ENCODE measurements around the gene TGM2. TPM values are rescaled to one million over a fixed set of nuclear protein-coding genes. Genes with fewer than 3 reads are reported as not detected.
"Not testable (repeated sequence)": the region's sequence is repeated elsewhere in the genome, so short reads cannot be mapped to it uniquely, and the experiment has no call there.

The TGM2 gene
- total RNA-seq, 1 donor from 2014 or later: 193 TPM

DNA sequence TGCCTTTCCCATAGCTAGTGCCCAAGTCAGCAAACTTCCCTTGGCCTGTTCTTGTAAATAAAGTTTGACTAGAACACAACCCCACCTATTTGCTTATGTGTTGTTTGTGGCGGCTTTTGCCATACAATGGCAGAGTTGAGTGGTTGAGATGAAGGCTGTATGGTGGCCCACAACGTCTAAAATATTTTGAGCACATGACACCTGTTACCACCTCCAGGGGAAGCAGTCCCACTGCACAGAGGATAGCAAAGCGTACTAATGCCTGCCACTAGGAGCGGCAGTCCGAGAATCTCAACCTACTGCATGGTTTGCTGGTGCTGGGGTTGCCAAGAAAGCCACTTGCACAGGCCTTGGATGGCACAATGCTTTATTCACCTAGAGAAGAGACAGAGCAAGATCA lies 58.6 kb downstream of the TGM2 start:
- peak; percentile 18 for DNase-seq (ENCODE audit: low spot score)
- ATAC-seq: no peak

DNA sequence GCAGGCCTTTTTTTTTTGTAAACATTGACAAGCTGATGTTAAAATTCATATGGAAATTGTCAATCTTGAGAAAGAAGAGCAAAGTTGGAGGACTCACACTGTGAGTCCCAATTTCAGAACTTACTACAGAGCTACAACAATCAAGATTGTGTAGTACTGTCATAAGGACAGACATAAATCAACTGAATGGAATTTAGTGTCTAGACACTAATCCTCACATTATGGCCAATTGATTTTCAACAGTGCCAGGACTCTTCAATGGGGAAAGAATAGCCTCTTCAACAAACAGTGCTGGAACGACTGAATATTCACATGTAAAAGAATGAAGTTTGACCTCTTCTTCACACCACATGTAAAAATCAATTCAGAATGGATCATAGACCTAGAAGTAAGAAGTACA lies 60.8 kb downstream of the TGM2 start:
- ATAC-seq: no peak

DNA sequence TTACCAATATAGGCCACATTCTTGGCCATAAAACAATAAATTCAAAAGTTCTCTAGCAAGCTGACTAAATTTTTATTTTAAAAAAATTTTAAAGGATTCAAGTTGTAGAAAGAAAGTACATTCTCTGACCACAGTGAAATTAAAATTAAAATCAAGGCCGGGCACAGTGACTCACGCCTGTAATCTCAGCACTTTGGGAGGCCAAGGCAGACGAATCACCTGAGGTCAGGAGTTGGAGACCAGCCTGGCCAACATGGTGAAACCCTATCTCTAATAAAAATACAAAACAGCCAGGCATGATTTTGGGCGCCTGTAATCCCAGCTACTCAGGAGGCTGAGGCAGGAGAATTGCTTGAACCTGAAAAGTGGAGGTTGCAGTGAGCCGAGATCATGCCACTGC lies 62.9 kb downstream of the TGM2 start:
- ATAC-seq; DNase-seq (ENCODE audit: low spot score): not testable (repeated sequence)

More for the DNA sequence above, 60.8 kb downstream of the TGM2 start:
- no peak for DNase-seq (ENCODE audit: low spot score)

DNA sequence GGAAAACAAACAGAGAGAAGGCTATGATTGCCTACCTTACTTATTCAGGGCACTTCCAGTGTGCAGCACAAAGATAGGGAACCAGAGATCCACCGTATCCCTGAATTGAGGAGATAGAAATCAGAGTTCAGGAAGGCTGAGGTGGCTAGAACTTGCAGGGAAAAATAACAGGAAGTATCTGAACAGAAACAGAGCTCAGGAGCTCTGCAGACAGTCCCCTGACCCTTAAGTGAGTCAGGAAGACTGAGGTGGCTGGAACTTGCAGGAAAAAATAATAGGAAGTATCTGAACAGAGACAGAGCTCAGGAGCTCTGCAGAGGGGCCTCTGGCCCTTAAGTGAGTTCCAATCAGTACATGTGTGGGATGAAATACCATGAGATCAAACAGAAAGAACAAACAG lies 66.1 kb downstream of the TGM2 start:
- no peak for DNase-seq (ENCODE audit: low spot score)
- ATAC-seq: no peak

DNA sequence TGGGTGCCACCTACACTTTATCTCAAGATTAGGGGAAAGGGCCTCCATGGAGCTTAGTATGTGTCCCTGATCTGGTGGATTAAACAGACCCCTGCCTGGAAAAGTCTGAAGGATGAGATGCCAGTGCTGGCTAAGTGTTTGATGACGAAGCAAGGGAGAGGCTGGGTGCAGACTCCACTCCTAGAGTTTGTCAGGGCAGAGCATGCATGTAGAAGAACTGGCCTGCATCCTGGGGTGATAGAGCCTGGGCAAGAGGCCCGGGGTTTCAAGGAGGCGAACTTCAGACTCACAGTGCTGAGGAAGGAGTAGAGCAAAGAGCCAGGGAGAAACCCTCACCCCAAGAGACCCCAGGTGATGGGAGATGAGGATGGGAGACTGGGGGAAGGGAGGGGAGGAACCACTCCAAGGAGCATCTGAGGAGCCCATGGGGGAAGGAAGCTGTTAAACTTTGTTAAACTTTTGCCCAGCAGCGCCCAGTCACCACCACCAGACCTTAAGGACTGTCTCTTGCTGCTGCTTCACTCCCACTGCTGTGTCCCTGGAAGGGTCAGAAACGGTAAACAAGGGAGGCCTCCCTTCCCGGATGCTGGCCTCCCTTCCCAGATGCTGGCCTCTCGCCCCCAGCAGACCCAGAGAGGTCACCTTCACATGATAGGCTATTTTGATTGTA lies 69.9 kb downstream of the TGM2 start:
- ATAC-seq (peak; percentile 53), DNase-seq (ENCODE audit: low spot score) (no peak)

DNA sequence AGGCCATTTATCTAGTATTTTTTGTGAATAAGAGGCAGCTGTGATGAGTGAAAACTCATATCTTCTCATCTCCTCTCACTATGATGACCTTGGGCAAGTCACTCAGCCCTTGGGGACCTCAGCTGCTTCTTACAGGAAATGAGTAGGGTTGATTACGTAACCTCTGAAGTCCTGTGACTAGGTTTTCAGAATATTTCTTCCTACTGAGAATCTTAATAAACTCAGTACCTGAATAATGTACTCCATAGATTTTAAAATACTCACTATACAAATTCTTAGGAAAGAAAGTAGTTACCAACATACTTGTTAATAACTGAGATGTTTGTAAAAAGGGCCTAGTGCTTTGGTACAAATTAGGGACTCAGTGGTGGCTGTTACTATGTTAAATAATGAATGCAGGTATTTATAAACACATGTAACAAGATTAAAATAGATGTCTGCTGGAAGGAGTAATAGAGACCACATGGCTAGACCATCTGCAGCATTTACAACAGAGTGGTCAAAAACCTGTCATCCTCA lies 70.6 kb downstream of the TGM2 start:
- no peak for DNase-seq (ENCODE audit: low spot score)

DNA sequence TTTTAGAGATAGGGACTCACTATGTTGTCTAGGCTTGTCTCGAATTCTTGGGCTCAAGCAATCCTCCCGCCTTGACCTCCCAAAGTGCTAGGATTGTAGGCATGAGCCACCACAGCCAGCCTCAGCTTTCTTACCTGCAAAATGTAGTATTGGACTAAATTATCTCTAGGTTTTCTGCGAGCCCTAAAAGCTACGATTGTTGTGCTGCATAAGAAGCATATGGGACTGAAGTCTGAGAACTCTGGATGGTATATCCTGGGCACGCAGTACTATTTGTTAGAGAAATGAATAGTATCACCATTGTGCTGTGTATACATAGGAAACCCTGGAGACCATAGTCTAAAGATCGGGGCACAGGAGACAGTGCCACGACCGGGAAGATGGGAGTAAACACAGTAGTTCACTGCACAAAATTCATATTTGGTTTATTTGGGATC lies 71.4 kb downstream of the TGM2 start:
- ATAC-seq (peak; percentile 43), DNase-seq (ENCODE audit: low spot score) (no peak)

More for the DNA sequence above, 70.6 kb downstream of the TGM2 start:
- peak; percentile 38 for ATAC-seq

DNA sequence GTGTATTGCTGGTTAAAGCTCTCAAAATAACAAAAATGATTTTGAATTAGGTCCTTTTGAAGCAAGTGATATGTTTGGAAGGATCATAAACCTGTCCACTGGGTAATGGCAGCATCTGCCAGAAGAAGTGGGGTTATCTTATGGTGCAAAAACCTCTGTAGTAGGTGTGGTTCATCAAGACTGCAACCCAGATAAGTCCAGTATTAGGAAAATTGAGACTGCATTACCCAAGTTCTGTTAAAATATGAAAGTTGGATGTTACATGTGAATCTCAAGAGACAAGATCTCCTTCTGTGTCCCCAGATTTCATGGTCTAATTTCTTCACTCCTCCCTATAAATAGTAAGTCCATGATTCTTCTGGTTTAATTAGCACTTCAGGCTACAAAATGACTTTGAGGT lies 72.2 kb downstream of the TGM2 start:
- DNase-seq (ENCODE audit: low spot score): no peak
- ATAC-seq: no peak

DNA sequence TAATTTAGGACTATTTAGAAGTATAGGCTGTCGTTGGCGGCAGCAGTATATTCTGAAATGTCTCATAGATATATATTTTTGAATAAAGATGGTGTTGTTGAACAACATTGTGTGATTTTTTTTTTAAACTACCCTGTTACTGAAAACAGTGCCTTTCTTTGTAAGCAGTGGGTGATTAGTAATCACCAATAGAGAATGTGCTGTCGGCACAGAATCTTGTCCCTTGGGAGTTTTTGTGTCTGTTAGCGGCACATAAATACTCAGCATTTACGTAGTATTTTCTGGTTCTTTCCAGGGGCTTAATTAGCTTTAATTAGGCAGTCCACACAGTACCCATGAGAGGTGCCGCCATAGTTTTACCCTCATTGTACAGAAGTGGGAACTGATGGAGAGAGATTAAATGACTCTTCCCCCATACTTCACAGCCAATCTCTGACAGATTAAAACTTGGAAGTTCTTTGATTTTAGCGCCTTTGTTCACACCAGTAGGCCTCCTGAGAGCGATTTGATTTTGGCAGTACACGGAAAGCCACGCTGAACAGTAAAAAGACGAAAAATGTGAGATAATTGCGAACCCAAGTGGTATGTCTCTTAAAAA lies 72.7 kb downstream of the TGM2 start:
- DNase-seq (ENCODE audit: low spot score) (no peak), ATAC-seq (no peak)

DNA sequence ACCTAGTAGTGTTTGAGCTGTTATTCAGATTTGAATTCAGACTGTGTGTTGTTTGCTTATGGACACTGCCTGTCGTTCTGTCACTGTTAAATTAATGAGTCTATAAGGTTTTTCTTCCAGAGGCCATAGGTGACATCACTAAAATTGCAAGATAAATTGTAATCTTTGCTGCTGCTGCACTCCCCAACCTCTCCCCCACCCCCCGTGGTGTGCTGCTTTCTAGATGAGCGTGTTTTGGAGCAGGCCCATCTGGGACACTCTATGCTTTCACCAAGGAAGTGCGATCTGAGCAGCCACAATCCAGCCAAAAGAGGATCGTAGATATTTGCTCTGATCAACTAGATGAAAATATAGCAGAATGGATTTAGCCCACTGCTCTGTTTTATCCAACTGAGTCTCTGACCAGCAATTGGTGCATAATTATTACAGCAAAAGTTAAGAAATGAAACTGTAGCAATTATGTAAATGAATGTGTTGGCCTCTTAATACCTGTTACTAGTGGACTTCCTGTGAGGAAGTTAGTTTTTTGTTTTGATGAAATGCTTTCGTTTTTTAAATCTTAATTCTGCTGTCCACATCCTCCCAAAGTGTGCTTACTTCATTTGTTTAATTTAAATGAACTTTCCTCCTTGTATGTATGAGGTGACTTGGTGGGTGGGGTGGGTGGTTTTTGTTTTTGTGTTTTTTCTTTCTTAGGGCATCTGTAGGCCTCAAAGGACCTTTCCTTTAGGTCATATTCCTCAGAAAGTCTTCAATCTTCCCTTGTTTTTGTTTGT lies 73.4 kb downstream of the TGM2 start:
- no peak for ATAC-seq

DNA sequence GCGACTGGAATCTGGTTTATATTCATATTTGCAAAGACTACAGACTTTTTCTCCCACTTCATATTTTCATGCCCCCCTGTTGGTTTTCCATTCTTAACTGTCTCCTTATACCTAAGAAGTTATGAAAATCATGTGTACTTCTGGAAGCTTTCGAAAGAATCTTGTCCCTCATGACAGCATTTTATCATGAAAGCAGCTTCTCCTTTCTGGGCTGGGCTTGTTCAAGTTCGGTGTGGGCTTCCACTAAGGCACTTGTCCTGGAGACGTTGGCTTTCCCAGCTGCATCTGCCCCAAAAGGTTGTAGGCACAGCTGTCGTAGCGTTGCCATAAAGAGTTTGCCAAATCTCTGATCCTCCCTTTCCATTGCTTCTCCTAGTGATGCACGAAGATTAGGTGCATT lies 75.0 kb downstream of the TGM2 start:
- ATAC-seq: no peak
- DNase-seq (ENCODE audit: low spot score): no peak

More for the DNA sequence above, 73.4 kb downstream of the TGM2 start:
- no peak for DNase-seq (ENCODE audit: low spot score)

DNA sequence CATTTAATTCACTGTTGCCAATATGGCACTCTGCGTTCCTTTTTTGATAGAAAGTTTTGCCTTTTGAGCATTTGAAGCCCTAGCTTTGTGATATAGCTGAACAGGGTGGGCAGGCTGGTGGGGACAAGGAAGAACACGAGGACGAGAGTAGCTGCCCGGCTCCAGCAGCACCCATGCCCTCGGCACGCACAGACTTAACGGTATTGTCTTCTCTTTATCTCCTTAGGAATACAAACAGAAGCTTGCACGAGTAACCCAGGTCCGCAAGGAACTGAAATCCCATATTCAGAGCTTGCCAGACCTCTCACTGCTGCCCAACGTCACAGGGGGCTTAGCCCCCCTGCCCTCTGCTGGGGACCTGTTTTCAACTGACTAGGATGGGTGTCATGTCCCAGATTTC lies 75.6 kb downstream of the TGM2 start:
- no peak for ATAC-seq
- no peak for DNase-seq (ENCODE audit: low spot score)

DNA sequence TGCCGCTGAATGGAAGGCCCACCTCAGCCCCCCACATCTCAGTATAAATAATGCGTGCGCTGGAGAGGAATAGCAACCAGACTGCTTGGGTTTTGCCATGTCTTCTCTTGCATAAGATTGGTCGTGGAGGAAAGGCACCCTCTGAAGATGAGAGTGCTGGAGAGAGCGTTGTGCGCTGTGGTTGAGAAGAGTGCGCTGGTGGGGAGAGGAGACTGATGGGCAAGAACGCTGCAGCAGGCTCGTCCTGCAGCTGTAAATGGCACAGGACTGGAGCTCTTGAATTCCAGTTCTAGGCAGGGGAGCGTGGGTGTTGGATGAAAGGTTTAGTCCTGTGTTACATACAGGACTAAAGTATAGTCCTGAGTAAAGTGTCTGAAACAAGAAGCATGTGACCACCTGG lies 80.0 kb downstream of the TGM2 start:
- no peak for DNase-seq (ENCODE audit: low spot score)
- no peak for ATAC-seq

DNA sequence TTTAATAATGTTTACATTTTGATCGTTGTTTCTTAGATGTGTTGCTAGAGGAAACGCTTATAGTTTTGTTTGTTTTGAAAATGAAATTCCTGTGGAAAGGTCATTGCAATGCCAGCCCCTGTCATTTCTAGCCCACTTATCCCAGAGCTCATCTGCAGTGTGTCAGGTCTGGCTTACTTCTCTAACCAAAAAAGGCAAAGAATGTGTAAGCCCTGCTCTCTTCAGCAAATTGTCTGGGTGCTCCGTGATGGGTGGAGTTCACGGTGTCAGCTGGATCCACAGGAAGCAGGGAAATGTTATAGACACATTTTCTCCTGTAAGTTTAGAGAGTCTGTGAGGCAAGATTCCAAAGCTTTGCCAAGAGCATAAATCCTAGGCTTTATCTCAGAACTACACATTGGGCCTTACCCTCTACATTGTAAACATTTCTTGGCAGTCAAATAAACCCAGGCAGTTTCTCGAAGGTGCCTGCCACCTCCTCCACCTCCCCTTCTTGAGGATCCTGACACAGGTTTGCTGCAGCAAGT lies 80.6 kb downstream of the TGM2 start:
- no peak for ATAC-seq
- DNase-seq (ENCODE audit: low spot score): no peak

DNA sequence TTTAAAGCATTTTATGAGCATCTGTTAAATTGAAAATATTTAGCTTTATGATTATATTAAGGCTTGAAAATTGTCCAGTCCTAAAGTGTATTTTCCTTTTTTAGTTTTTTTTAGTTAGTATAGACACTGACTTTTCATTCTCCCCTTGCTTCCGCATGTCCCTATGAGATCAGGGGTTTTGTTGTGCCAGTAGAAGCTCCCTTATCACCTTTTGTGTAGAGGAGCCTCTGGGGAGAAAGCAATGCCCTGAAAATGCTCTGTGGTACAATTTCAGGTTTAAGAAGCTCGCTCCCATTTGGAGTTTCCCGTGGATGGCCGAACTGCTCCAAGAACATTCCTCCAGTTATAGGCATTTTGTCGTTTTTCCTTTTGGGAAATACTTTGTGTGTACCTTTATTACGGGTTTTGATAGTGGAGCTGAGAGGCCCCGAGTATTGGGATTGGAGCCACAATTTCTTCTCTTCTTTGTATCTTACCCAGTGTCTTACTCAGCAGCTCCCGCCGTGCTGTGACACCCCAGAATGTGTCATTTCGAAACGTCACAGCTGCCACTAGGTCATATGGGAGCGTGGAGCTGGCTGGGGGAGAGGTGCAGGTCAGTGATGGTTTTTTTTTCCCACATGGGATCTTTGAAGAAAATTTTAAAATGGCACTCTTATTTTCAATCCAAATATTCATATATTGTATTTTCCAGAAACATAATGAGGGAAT lies 81.6 kb downstream of the TGM2 start:
- no peak for DNase-seq (ENCODE audit: low spot score)
- no peak for ATAC-seq

DNA sequence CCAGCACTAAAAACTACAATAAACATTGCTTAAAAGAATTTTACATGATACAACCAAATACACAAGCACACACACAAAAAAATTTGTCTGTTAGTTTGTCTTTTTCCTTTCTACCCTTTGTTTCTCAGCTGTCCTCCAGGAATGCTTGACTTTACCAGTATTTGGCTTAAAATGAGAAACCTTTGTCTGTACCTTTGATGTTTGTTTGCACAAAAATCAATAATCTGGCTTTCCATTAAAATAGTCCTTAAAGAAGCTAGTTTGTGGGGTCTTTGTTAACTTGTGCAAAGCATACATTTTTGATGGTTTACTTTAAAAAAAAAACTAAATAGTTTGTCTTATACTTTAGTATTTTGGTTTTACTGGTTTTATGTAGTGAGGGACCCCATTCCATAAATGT lies 82.2 kb downstream of the TGM2 start:
- DNase-seq (ENCODE audit: low spot score): no peak

DNA sequence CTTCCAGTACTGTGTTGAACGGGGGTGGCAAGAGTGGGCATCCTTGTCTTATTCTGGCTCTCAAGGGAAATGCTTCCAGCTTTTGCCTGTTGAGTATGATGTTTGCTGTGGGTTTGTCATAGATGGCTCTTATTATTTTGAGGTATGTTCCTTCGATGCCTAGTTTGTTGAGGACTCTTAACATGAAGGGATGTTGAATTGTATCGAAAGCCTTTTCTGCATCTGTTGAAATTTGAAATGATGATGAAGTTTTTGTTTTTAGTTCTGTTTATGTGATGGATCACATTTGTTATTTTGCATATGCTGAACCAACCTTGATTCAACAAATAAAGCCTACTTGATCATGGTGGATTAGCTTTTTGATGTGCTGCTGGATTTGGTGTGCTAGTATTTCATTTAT lies 83.5 kb downstream of the TGM2 start:
- ATAC-seq (no peak), DNase-seq (ENCODE audit: low spot score) (no peak)

More for the DNA sequence above, 82.2 kb downstream of the TGM2 start:
- ATAC-seq: peak; percentile 29

DNA sequence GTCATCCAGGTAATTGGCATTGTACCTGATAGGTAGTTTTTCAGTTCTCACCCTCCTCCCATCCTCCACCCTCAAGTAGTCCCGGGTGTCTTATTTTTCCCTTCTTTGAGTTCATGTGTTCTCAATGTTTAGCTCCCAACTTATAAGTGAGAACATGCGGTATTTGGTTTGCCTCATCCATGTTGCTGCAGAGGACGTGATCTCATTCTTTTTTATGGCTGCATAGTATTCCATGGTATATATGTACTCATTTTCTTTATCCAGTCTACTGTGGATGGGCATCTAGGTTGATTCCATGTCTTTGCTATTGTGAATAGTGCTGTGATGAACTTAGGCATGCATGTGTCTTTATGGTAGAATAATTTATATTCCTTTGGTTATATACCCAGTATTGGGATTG lies 85.7 kb downstream of the TGM2 start:
- ATAC-seq: no peak

DNA sequence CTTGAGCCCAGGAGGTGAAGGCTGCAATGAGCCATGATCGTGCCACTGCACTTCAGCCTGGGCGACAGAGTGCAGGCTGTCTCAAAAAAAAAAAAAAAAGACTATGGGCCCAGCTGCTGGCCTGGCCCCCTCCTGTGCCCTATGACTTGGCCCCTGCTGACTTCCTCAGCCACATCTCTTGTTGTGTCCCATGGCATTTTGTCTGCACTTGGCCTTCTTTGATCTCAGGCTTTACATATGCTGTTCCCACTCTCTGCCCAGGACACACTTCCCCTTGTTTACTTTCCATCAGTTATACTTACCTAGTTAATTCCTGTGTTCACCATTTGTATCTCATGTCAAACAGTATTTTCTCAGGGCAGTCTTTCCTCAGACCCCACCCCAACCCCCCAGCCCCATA lies 87.0 kb downstream of the TGM2 start:
- no peak for ATAC-seq
- no peak for DNase-seq (ENCODE audit: low spot score)

More for the DNA sequence above, 85.7 kb downstream of the TGM2 start:
- DNase-seq (ENCODE audit: low spot score): no peak
